Measurements from ENCODE around the gene NANOS3.

- no peak for TF ChIP-seq GATA2 (IDR thresholded peaks at IDR 0.05; ENCODE audit: low read depth, low read length)
- TF ChIP-seq GATA3 (IDR thresholded peaks at IDR 0.05; ENCODE audit: low read depth, low read length): no peak
Measured at GRCh38 chr19:13881692-13882418, 4.9 kb downstream of the NANOS3 start.
